GM12878 (cell line): ENCODE measurements around the gene TMEM98. TPM values are rescaled to one million over a fixed set of nuclear protein-coding genes. Genes with fewer than 3 reads are reported as not detected.

Source experiments
- ATAC-seq: fragments of 200-7000 bp; cut with Tn5 transposase; 3 replicates; pipeline ENCODE4 v1.9.1; 2020; ENCODE audit warnings: mild to moderate bottlenecking, moderate library complexity
- BruUV-seq: library from RNA; stranded (reverse); fragments of 400-500 nt; replicated peaks from 2 replicates; lab custom pipeline; 2021; lab: Mats Ljungman, UMichigan
- CTCF ChIA-PET: fragments of 300-600 bp; sonication (Branson Sonifier 250); formaldehyde crosslinking; extraction: SDS; loops from one replicate; lab custom pipeline; 2021; ENCODE audit warnings: inconsistent platforms; lab: Yijun Ruan, JAX
- POLR2A ChIA-PET: fragments of 350-600 bp; formaldehyde crosslinking; extraction: SDS; loops from one replicate; lab custom pipeline; 2021; ENCODE audit warnings: inconsistent platforms; lab: Charles Lee
- RAD21 ChIA-PET: fragments of 300-600 bp; sonication (Branson Sonifier 250); formaldehyde crosslinking; loops from one replicate; lab custom pipeline; 2023; ENCODE audit warnings: antibody characterized with exemption; ENCODE audit not compliant: unreplicated experiment; lab: Charles Lee
- SMC1A ChIA-PET: fragments of 300-600 bp; sonication (Branson Sonifier 250); formaldehyde crosslinking; loops from one replicate; lab custom pipeline; 2023; ENCODE audit not compliant: unreplicated experiment, uncharacterized antibody; lab: Charles Lee
- DNase-seq: peaks from one replicate; pipeline ENCODE4 v3.0.0-alpha.2; 2011; ENCODE audit warnings: low read depth, low spot score
- FAIRE-seq: peaks from 3 replicates; lab custom pipeline; 2011; peaks lifted over from hg19 to GRCh38; lab: Jason Lieb, UNC
- H2AFZ ChIP-seq: 2 replicates; pipeline ENCODE4 v1.6.0; 2011; ENCODE audit warnings: low read depth, low read length, control low read depth; ENCODE audit not compliant: control insufficient read depth
- H3K27ac ChIP-seq: 2 replicates; pipeline ENCODE4 v1.5.1; 2011; ENCODE audit warnings: control low read depth; ENCODE audit not compliant: control insufficient read depth, insufficient read depth
- H3K27me3 ChIP-seq, 2 experiments: replicated peaks in 1 of 2; 2 replicates each; pipeline versions ENCODE4 v1.6.0 to v1.6.1; 2011; ENCODE audit warnings: low read length in 1 of 2; ENCODE audit not compliant: control insufficient read depth in 2 of 2, insufficient read depth in 2 of 2
- H3K36me3 ChIP-seq, 2 experiments: 2 replicates each; pipeline ENCODE4 v1.5.1; 2011; ENCODE audit warnings: low read length in 1 of 2; ENCODE audit not compliant: control insufficient read depth in 2 of 2, insufficient read depth in 2 of 2
- H3K4me1 ChIP-seq: 2 replicates; pipeline ENCODE4 v1.6.1; 2011; ENCODE audit warnings: mild to moderate bottlenecking, low read length, moderate library complexity, mixed read lengths; ENCODE audit not compliant: control insufficient read depth, insufficient read depth
- H3K4me2 ChIP-seq: 2 replicates; pipeline ENCODE4 v1.6.0; 2011; ENCODE audit warnings: control low read depth; ENCODE audit not compliant: control insufficient read depth, insufficient read depth
- H3K4me3 ChIP-seq: fragments of 200-600 bp; sonication (generic); 2 replicates; pipeline ENCODE4 v1.5.1; 2016
- H3K79me2 ChIP-seq: 2 replicates; pipeline ENCODE4 v1.6.0; 2011; ENCODE audit warnings: low read length; ENCODE audit not compliant: control insufficient read depth, insufficient read depth
- H3K9ac ChIP-seq: 2 replicates; pipeline ENCODE4 v1.8.0; 2011; ENCODE audit warnings: low read length, control low read depth, mixed read lengths; ENCODE audit not compliant: control insufficient read depth, insufficient read depth
- H3K9me3 ChIP-seq: replicated peaks from 3 replicates; pipeline ENCODE4 v1.5.1; 2011; ENCODE audit warnings: mild to moderate bottlenecking, low read length; ENCODE audit not compliant: control insufficient read depth, insufficient read depth
- H4K20me1 ChIP-seq: 2 replicates; pipeline ENCODE4 v1.6.0; 2011; ENCODE audit not compliant: control insufficient read depth, insufficient read depth
- ASH2L ChIP-seq: fragments of 300-600, 200-600 bp; sonication (generic); IDR thresholded peaks from 2 replicates; pipeline ENCODE4 v1.6.1; 2017; ENCODE audit warnings: low read depth, mild to moderate bottlenecking, borderline replicate concordance
- BHLHE40 ChIP-seq, 2 experiments: fragments of 450-650 bp in 1 of 2; IDR thresholded peaks; 2 replicates each; pipeline ENCODE4 v1.6.1; 2011 to 2017; ENCODE audit warnings: low read depth in 2 of 2, borderline replicate concordance in 1 of 2, improper control_type of control experiment in 1 of 2, low read length in 1 of 2, mild to moderate bottlenecking in 1 of 2
- BRCA1 ChIP-seq: IDR thresholded peaks from 2 replicates; pipeline ENCODE4 v1.6.1; 2011; ENCODE audit warnings: low read depth, low read length, improper control_type of control experiment
- CBFB ChIP-seq: IDR thresholded peaks from 2 replicates; pipeline ENCODE4 v1.6.1; 2016; ENCODE audit warnings: antibody characterized with exemption, low read depth
- CHD2 ChIP-seq: IDR thresholded peaks from 2 replicates; pipeline ENCODE4 v1.6.1; 2011; ENCODE audit warnings: low read depth, low read length, improper control_type of control experiment, borderline replicate concordance
- CUX1 ChIP-seq: IDR thresholded peaks from 2 replicates; pipeline ENCODE4 v1.6.1; 2012; ENCODE audit warnings: improper control_type of control experiment, low read depth, low read length; ENCODE audit not compliant: insufficient replicate concordance
- FOS ChIP-seq: IDR thresholded peaks from 3 replicates; pipeline ENCODE4 v1.6.1; 2011; ENCODE audit warnings: borderline replicate concordance; ENCODE audit not compliant: insufficient read length; ENCODE audit errors: extremely low read depth
- MTA2 ChIP-seq: fragments of 450-650 bp; IDR thresholded peaks from 2 replicates; pipeline ENCODE4 v1.6.1; 2016; ENCODE audit warnings: low read depth, mild to moderate bottlenecking, moderate library complexity
- NR2C2 ChIP-seq: IDR thresholded peaks from 2 replicates; pipeline ENCODE4 v1.6.1; 2011; ENCODE audit warnings: borderline replicate concordance, low read depth; ENCODE audit not compliant: control insufficient read depth, insufficient read length
- PML ChIP-seq: IDR thresholded peaks from 2 replicates; pipeline ENCODE4 v1.6.1; 2012; ENCODE audit warnings: low read length, inconsistent platforms
- RFX5 ChIP-seq: IDR thresholded peaks from 2 replicates; pipeline ENCODE4 v1.6.1; 2011; ENCODE audit warnings: low read depth, low read length, improper control_type of control experiment
- RUNX3 ChIP-seq: IDR thresholded peaks from 2 replicates; pipeline ENCODE4 v1.6.1; 2012; ENCODE audit warnings: low read length, inconsistent platforms
- SMC3 ChIP-seq: IDR thresholded peaks from 2 replicates; pipeline ENCODE4 v1.6.1; 2011; ENCODE audit warnings: low read length, improper control_type of control experiment, borderline replicate concordance
- ZNF384 ChIP-seq: IDR thresholded peaks from 2 replicates; pipeline ENCODE4 v1.6.1; 2012; ENCODE audit warnings: low read depth, mild to moderate bottlenecking, low read length, improper control_type of control experiment, borderline replicate concordance
- ZSCAN29 ChIP-seq: fragments of 450-650 bp; IDR thresholded peaks from 2 replicates; pipeline ENCODE4 v1.6.1; 2017; ENCODE audit warnings: mild to moderate bottlenecking, moderate library complexity
- WGBS: methylation state at CpG from one replicate; pipeline ENCODE4 v1.1.6; 2016; ENCODE audit warnings: low lambda C conversion rate; ENCODE audit not compliant: insufficient replicate concordance, insufficient coverage; ENCODE audit errors: missing lambda C conversion rate; 5-methylcytosine and 5-hydroxymethylcytosine counted together
- in situ Hi-C: fragments of 300-500 bp; cut with MboI; formaldehyde crosslinking; loops from 9 replicates; pipeline ENCODE4 v1.14.3; 2018; ENCODE audit warnings: mixed read lengths
- intact Hi-C: fragments of 100-400 bp; cut with micrococcal nuclease; formaldehyde crosslinking; loops from one replicate; pipeline ENCODE4 v1.14.2; 2022; ENCODE audit not compliant: unreplicated experiment
- polyA plus RNA-seq, 11 experiments: library from polyadenylated mRNA; depleted of rRNA in 4 of 11; unstranded in 6 of 11; stranded (reverse) in 5 of 11; fragments of >200 nt; fragmentation: Nextera tagmentation in 4 of 11; fragmentation: Illumina TruSeq in 1 of 11; extraction: Ambion mirVana in 4 of 11; extraction: Trizol in 1 of 11; gene quantifications; 1 replicate in 1 of 11; 2 replicates in 10 of 11; pipeline versions ENCODE4 v1.2.1 to v1.2.3, GENCODE V29; 2011 to 2016; ENCODE audit warnings: inconsistent platforms in 2 of 11, missing spikeins in 2 of 11, low read depth in 1 of 11
- total RNA-seq, 4 experiments: library from RNA; depleted of rRNA in 3 of 4; stranded (reverse); fragments of >200 nt in 3 of 4; fragmentation: Illumina TruSeq in 1 of 4; extraction: Trizol in 1 of 4; gene quantifications; 2 replicates each; pipeline versions ENCODE4 v1.2.1 to v1.2.3, GENCODE V29; 2013 to 2021
- TF ChIP-seq, protein P1 (sequence below): IDR thresholded peaks from 2 replicates; pipeline ENCODE4 v1.6.1; 2011; ENCODE audit warnings: borderline replicate concordance, low read depth, mild to moderate bottlenecking, moderate library complexity, low read length; ENCODE audit not compliant: insufficient read depth, poor library complexity, severe bottlenecking

Gene TMEM98
- total and polyA plus RNA-seq, 10 of the 15 experiments (the other 5 are each of a cell fraction or from before 2014, with no cell fraction given): 0.04 to 0.73 (median 0.13) TPM; not detected in 3

GRCh38 chr17:32903774-32904673, 23.9 kb upstream of the TMEM98 start:
- no peak for FAIRE-seq
- ChIA-PET CTCF (interaction anchor here (0.8 to 9.8 kb wide), 6 partner anchors 12 to 245 kb away, joined by 3 to 139 read pairs (median 5); partner anchors contain the start of gene MYO1D), SMC1A (interaction anchor here (0.6 to 13.9 kb wide), 5 partner anchors 8 to 122 kb away, joined by 3 to 137 read pairs (median 5); partner anchors contain the start of gene MYO1D), RAD21 (interaction anchor here (1.0 to 1.9 kb wide), 3 partner anchors 23 to 121 kb away, joined by 4 to 7 read pairs (median 6); partner anchors contain the start of gene MYO1D), POLR2A (interaction anchor here (1.6 kb wide), 1 partner anchor 9 kb away, joined by 3 read pairs; a partner anchor contains a TSS)
- Histone ChIP-seq H3K36me3 (no peaks in the 10 kb centered on the region), H3K9me3 (no peaks in the 10 kb centered on the region), H4K20me1 (no peaks in the 10 kb centered on the region), H2AFZ (0 out of 2 replicates have a peak overlapping the region, but pooled peaks have one; percentile 16), H3K4me3 (no peak overlapping the region), H3K27me3 (no peaks in the 10 kb centered on the region), H3K9ac (no peak overlapping the region), H3K4me1 (peaks cover 8% of the 10 kb centered on the region), H3K4me2 (peak overlapping the region; percentile 30; the same call in 1 of the 2 replicates), H3K79me2 (no peaks in the 10 kb centered on the region), H3K27ac (no peak overlapping the region)
- ATAC-seq: peak; percentile 84
- intact Hi-C loops: no loop called here
- in situ Hi-C loops: loop anchor here (25.0 kb wide), 1 partner anchor 442 kb away; no protein-coding TSS in a partner anchor
- DNase-seq: no peak
- 41% methylated on average over 5 of the region's 5 CpGs for WGBS
- BruUV-seq: no TSS peak
- TF ChIP-seq MTA2: peak; percentile 36; the same call in 1 of the 2 replicates
- TF ChIP-seq CBFB: no peak
- peak; percentile 20; the same call in 1 of the 2 replicates for TF ChIP-seq RUNX3
- TF ChIP-seq NR2C2: no peak
- TF ChIP-seq, protein P1, sequence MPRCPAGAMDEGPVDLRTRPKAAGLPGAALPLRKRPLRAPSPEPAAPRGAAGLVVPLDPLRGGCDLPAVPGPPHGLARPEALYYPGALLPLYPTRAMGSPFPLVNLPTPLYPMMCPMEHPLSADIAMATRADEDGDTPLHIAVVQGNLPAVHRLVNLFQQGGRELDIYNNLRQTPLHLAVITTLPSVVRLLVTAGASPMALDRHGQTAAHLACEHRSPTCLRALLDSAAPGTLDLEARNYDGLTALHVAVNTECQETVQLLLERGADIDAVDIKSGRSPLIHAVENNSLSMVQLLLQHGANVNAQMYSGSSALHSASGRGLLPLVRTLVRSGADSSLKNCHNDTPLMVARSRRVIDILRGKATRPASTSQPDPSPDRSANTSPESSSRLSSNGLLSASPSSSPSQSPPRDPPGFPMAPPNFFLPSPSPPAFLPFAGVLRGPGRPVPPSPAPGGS: no peak
- TF ChIP-seq RFX5: no peak
- no peak for TF ChIP-seq SMC3
- TF ChIP-seq PML: no peak
- no peak for TF ChIP-seq CUX1
- peak; percentile 9 to 38; a peak in 1 of 4 replicates for TF ChIP-seq BHLHE40 (IDR thresholded peaks at IDR 0.05; ENCODE audit: borderline replicate concordance in 1 of 2, low read depth in 2 of 2, low read length in 1 of 2)
- TF ChIP-seq ASH2L: no peak
- TF ChIP-seq FOS: no peak
- no peak for TF ChIP-seq BRCA1
- TF ChIP-seq ZNF384: peak; percentile 34; the same call in 1 of the 2 replicates
- no peak for TF ChIP-seq CHD2
- no peak for TF ChIP-seq ZSCAN29
